CD14-positive monocyte (primary cell): ENCODE measurements around the gene MAML3. TPM values are rescaled to one million over a fixed set of nuclear protein-coding genes. Genes with fewer than 3 reads are reported as not detected.

Source experiments
- DNase-seq, 3 donors: peaks; one replicate each; pipeline ENCODE4 v3.0.0-alpha.2; 2011 to 2022
- H2AFZ ChIP-seq: 2 replicates; pipeline ENCODE4 v1.6.0; 2012; ENCODE audit warnings: mild to moderate bottlenecking, low read depth, low read length, inconsistent platforms; ENCODE audit not compliant: insufficient read depth, poor library complexity, severe bottlenecking
- H3K27ac ChIP-seq, 2 donors: 1 replicate in 1 of 2; 2 replicates in 1 of 2; pipeline ENCODE4 v1.5.1; 2012 to 2013; ENCODE audit warnings: low read length in 2 of 2, control low read depth in 1 of 2, inconsistent platforms in 1 of 2, low read depth in 1 of 2, mild to moderate bottlenecking in 1 of 2
- H3K27me3 ChIP-seq, 2 donors: one replicate each; pipeline versions ENCODE4 v1.6.0 to v1.6.1; 2011 to 2013; ENCODE audit warnings: low read length in 2 of 2; ENCODE audit not compliant: control insufficient read depth in 2 of 2, insufficient read depth in 2 of 2
- H3K36me3 ChIP-seq, 2 donors: replicated peaks in 1 of 2; 1 replicate in 1 of 2; 2 replicates in 1 of 2; pipeline versions ENCODE4 v1.5.1 to v1.6.1; 2012 to 2013; ENCODE audit warnings: low read length in 2 of 2, control low read depth in 1 of 2, inconsistent platforms in 1 of 2, mild to moderate bottlenecking in 1 of 2; ENCODE audit not compliant: insufficient read depth in 2 of 2, control insufficient read depth in 1 of 2
- H3K4me1 ChIP-seq, 2 donors: 1 replicate in 1 of 2; 2 replicates in 1 of 2; pipeline versions ENCODE4 v1.5.1 to v1.6.1; 2012 to 2013; ENCODE audit warnings: low read length in 2 of 2, control low read depth in 1 of 2, inconsistent platforms in 1 of 2, mild to moderate bottlenecking in 1 of 2, moderate library complexity in 1 of 2; ENCODE audit not compliant: insufficient read depth in 2 of 2, control insufficient read depth in 1 of 2
- H3K4me2 ChIP-seq: replicated peaks from 2 replicates; pipeline ENCODE3; 2012; ENCODE audit warnings: low read length, moderate library complexity, mild to moderate bottlenecking; ENCODE audit not compliant: poor library complexity, severe bottlenecking; ENCODE audit errors: extremely low read depth
- H3K4me3 ChIP-seq, 3 experiments: fragments of 200-600 bp in 1 of 3; sonication (generic) in 1 of 3; replicated peaks in 1 of 3; 1 replicate in 2 of 3; 2 replicates in 1 of 3; pipeline ENCODE4 v1.5.1; 2011 to 2013; ENCODE audit warnings: low read length in 3 of 3, mild to moderate bottlenecking in 3 of 3, control low read depth in 2 of 3, low read depth in 2 of 3, inconsistent platforms in 1 of 3, moderate library complexity in 1 of 3
- H3K79me2 ChIP-seq: 2 replicates; pipeline ENCODE4 v1.6.0; 2012; ENCODE audit warnings: mild to moderate bottlenecking, control low read depth, inconsistent platforms, low read length, moderate library complexity; ENCODE audit not compliant: insufficient read depth
- H3K9ac ChIP-seq: 2 replicates; pipeline ENCODE4 v1.6.0; 2017; ENCODE audit warnings: low read length, mild to moderate bottlenecking; ENCODE audit not compliant: insufficient read depth, poor library complexity, severe bottlenecking
- H3K9me3 ChIP-seq, 2 donors: replicated peaks in 1 of 2; 1 replicate in 1 of 2; 2 replicates in 1 of 2; pipeline versions ENCODE4 v1.5.1 to v1.6.1; 2012 to 2013; ENCODE audit warnings: low read length in 2 of 2, control low read depth in 1 of 2; ENCODE audit not compliant: control insufficient read depth in 1 of 2, insufficient read depth in 1 of 2
- H4K20me1 ChIP-seq: 2 replicates; pipeline ENCODE4 v1.6.0; 2012; ENCODE audit warnings: mild to moderate bottlenecking, low read length, control low read depth, moderate library complexity; ENCODE audit not compliant: insufficient read depth
- H3K27ac Mint-ChIP-seq, 7 donors: one replicate each; pipeline ENCODE4 v1.8.0; 2020; ENCODE audit warnings: mild to moderate bottlenecking in 7 of 7, mixed read lengths in 7 of 7, moderate library complexity in 6 of 7, inconsistent platforms in 2 of 7
- H3K27me3 Mint-ChIP-seq, 3 donors: one replicate each; pipeline ENCODE4 v1.8.0; 2021 to 2022; ENCODE audit warnings: low read depth in 3 of 3, mild to moderate bottlenecking in 3 of 3, mixed read lengths in 3 of 3, moderate library complexity in 3 of 3, inconsistent platforms in 1 of 3
- H3K36me3 Mint-ChIP-seq, 2 donors: one replicate each; pipeline ENCODE4 v1.8.0; 2020; ENCODE audit warnings: mixed read lengths in 2 of 2, inconsistent platforms in 1 of 2, mild to moderate bottlenecking in 1 of 2
- H3K4me1 Mint-ChIP-seq: one replicate; pipeline ENCODE4 v1.8.0; 2020; ENCODE audit warnings: mild to moderate bottlenecking, mixed read lengths
- H3K4me3 Mint-ChIP-seq, 2 donors: one replicate each; pipeline ENCODE4 v1.8.0; 2020; ENCODE audit warnings: mild to moderate bottlenecking in 2 of 2, mixed read lengths in 2 of 2, moderate library complexity in 1 of 2
- H3K9me3 Mint-ChIP-seq, 7 donors: one replicate each; pipeline ENCODE4 v1.8.0; 2020 to 2022; ENCODE audit warnings: mixed read lengths in 7 of 7, mild to moderate bottlenecking in 6 of 7, moderate library complexity in 6 of 7, inconsistent platforms in 2 of 7
- CTCF ChIP-seq: fragments of 200-600 bp; IDR thresholded peaks from one replicate; pipeline ENCODE4 v1.8.0; 2022; ENCODE audit warnings: antibody characterized with exemption, mild to moderate bottlenecking
- WGBS: methylation state at CpG from one replicate; pipeline ENCODE4 v1.1.5; 2013; ENCODE audit warnings: missing lambda C conversion rate; ENCODE audit not compliant: insufficient coverage; 5-methylcytosine and 5-hydroxymethylcytosine counted together
- intact Hi-C, 2 donors: fragments of 100-400 bp; cut with micrococcal nuclease; formaldehyde crosslinking; loops; one replicate each; pipeline versions ENCODE4 v1.15.0 to v1.15.1; 2023
- polyA plus RNA-seq, 3 donors: library from polyadenylated mRNA; depleted of rRNA in 1 of 3; unstranded in 2 of 3; stranded (reverse) in 1 of 3; fragments of 300-500 nt in 2 of 3; fragments of >200 nt in 1 of 3; fragmentation: Illumina TruSeq in 2 of 3; gene quantifications; 1 replicate in 2 of 3; 2 replicates in 1 of 3; pipeline ENCODE4 v1.2.3, GENCODE V29; 2012 to 2021

MAML3 gene
- polyA plus RNA-seq, 3 donors = 1.5 to 6.5 (median 2.3) TPM

- peaks cover 1 to 3% of the 10 kb centered on the region in 2 donors for H3K36me3 Mint-ChIP-seq
- Histone ChIP-seq H3K4me3 (no peak overlapping the region), H3K27me3 (no peaks in the 10 kb centered on the region), H3K27ac (no peak overlapping the region), H3K4me2 (no peak overlapping the region), H3K36me3 (no peaks in the 10 kb centered on the region), H3K9ac (no peak overlapping the region), H3K4me1 (peaks cover 3 to 6% of the 10 kb centered on the region in 2 donors), H3K9me3 (no peaks in the 10 kb centered on the region), H3K79me2 (peaks cover 20% of the 10 kb centered on the region), H4K20me1 (peaks cover 22% of the 10 kb centered on the region), H2AFZ (no peak overlapping the region)
- no CpG with 5 or more reads among the region's 3 CpGs for WGBS
- peaks cover 0 to 2% (median 2%) of the 10 kb centered on the region in 3 donors for H3K27me3 Mint-ChIP-seq
- H3K9me3 Mint-ChIP-seq = no peaks in the 10 kb centered on the region
- intact Hi-C loops = no loop called here
- H3K4me3 Mint-ChIP-seq = no peak overlapping the region
- no peak for TF ChIP-seq CTCF
- H3K4me1 Mint-ChIP-seq = peaks cover 6% of the 10 kb centered on the region
- H3K27ac Mint-ChIP-seq = no peak overlapping the region
- no peak for DNase-seq
These were observed 32.3 kb downstream of the MAML3 start for GRCh38 chr4:140121646-140122045.

DNA sequence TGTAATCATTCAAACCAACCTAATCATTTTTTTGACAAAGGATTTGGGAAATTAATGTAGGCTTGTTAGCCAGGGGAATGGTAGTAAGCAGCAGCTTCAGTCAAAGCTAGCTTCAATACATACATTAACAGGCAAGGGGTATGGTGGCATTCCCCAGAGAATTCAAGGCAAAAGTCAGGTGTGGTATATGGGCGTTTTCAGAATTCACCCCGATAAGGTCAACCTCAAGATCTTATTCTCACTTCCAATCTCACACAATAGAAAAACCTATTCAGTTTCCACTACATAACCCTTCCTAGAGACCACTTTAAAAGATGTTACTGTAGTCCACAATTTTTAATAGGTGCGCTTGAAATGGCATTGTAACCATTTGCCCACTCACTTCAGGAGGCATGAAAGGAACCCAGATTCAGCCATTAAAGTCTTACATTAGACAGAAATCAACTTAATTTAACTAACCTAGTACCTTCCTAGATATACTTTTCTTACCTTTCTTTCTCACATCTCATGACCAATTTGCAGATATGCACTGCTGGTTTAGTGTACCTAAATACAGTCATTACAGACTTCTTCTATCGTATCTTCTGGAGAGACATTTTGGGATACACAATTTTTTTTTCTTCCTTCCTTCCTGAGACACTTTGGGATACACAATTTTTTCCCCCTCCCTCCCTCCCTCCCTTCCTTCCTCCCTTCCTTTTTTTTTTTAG lies 34.9 kb downstream of the MAML3 start:
- no peak overlapping the region for H2AFZ ChIP-seq
- intact Hi-C loops = no loop called here
- peaks cover 18% of the 10 kb centered on the region for H3K4me1 Mint-ChIP-seq

More for the DNA sequence above, 34.9 kb downstream of the MAML3 start:
- no peaks in the 10 kb centered on the region for H3K9me3 Mint-ChIP-seq
- Histone ChIP-seq H3K4me1 (peaks cover 6 to 12% of the 10 kb centered on the region in 2 donors), H3K4me2 (no peak overlapping the region), H4K20me1 (peaks cover 7% of the 10 kb centered on the region), H3K27ac (no peak overlapping the region), H3K9me3 (no peaks in the 10 kb centered on the region), H3K27me3 (no peaks in the 10 kb centered on the region), H3K36me3 (no peaks in the 10 kb centered on the region), H3K4me3 (no peak overlapping the region), H3K9ac (no peak overlapping the region), H3K79me2 (peaks cover 20% of the 10 kb centered on the region)
- WGBS = 100% methylated on average over 3 of the region's 4 CpGs
- peaks cover 3% of the 10 kb centered on the region in 2 donors for H3K36me3 Mint-ChIP-seq
- DNase-seq = no peak
- peak overlapping the region in 3 of 7 donors; percentile 25 to 55 (median 42) for H3K27ac Mint-ChIP-seq
- no peak overlapping the region for H3K4me3 Mint-ChIP-seq
- H3K27me3 Mint-ChIP-seq = peaks cover 0 to 2% (median 1%) of the 10 kb centered on the region in 3 donors
- TF ChIP-seq CTCF = no peak
